Endothelial cell of umbilical vein (primary cell): ENCODE measurements around the gene RNASEH2A. TPM values are rescaled to one million over a fixed set of nuclear protein-coding genes. Genes with fewer than 3 reads are reported as not detected.

Source experiments
- BruUV-seq: library from RNA; stranded (reverse); fragments of 400-500 nt; replicated peaks from 2 replicates; lab custom pipeline; 2021; lab: Mats Ljungman, UMichigan
- CTCF ChIA-PET: fragments of 300-600, 350-600 bp; sonication (Branson Sonifier 250); formaldehyde crosslinking; loops from one replicate; lab custom pipeline; 2021; ENCODE audit warnings: antibody characterized with exemption, inconsistent platforms; lab: Charles Lee
- POLR2A ChIA-PET: fragments of 300-600, 350-600 bp; sonication (Branson Sonifier 250); formaldehyde crosslinking; loops from one replicate; lab custom pipeline; 2021; ENCODE audit warnings: antibody characterized with exemption, inconsistent platforms; lab: Charles Lee
- DNase-seq: peaks from one replicate; pipeline ENCODE4 v3.0.0-alpha.2; 2011; ENCODE audit warnings: low read depth, low spot score
- FAIRE-seq: peaks from 2 replicates; lab custom pipeline; 2011; peaks lifted over from hg19 to GRCh38; lab: Jason Lieb, UNC
- H2AFZ ChIP-seq: 2 replicates; pipeline ENCODE4 v1.6.0; 2012; ENCODE audit warnings: low read depth, low read length, control low read depth, inconsistent platforms
- H3K27ac ChIP-seq: 2 replicates; pipeline ENCODE4 v1.5.1; 2011; ENCODE audit warnings: low read depth, mild to moderate bottlenecking, control low read depth, low read length, moderate library complexity; ENCODE audit not compliant: insufficient read depth
- H3K27me3 ChIP-seq, 2 experiments: 2 replicates each; pipeline versions ENCODE4 v1.6.0 to v1.6.1; 2011; ENCODE audit warnings: low read length in 2 of 2, mixed read lengths in 1 of 2; ENCODE audit not compliant: control insufficient read depth in 2 of 2, insufficient read depth in 2 of 2
- H3K36me3 ChIP-seq, 2 experiments: 2 replicates in 1 of 2; 3 replicates in 1 of 2; pipeline ENCODE4 v1.5.1; 2011; ENCODE audit warnings: low read length in 2 of 2, mild to moderate bottlenecking in 1 of 2, moderate library complexity in 1 of 2; ENCODE audit not compliant: control insufficient read depth in 2 of 2, insufficient read depth in 2 of 2; ENCODE audit errors: extremely low read depth in 1 of 2
- H3K4me1 ChIP-seq: 3 replicates; pipeline ENCODE4 v1.5.1; 2011; ENCODE audit warnings: mild to moderate bottlenecking, low read length; ENCODE audit not compliant: control insufficient read depth, insufficient read depth; ENCODE audit errors: extremely low read depth
- H3K4me2 ChIP-seq: 2 replicates; pipeline ENCODE4 v1.6.1; 2011; ENCODE audit warnings: low read length, control low read depth, mixed read lengths; ENCODE audit not compliant: insufficient read depth
- H3K4me3 ChIP-seq, 3 experiments: fragments of 200-600 bp in 1 of 3; sonication (generic), shearing (Covaris generic) in 1 of 3; replicated peaks in 1 of 3; 2 replicates each; pipeline ENCODE4 v1.5.1; 2011 to 2016; ENCODE audit warnings: control low read depth in 3 of 3, low read length in 3 of 3, mild to moderate bottlenecking in 2 of 3, inconsistent platforms in 1 of 3, low read depth in 1 of 3, moderate library complexity in 1 of 3; ENCODE audit not compliant: insufficient read depth in 1 of 3
- H3K79me2 ChIP-seq: 2 replicates; pipeline ENCODE4 v1.6.0; 2012; ENCODE audit warnings: low read length, inconsistent platforms; ENCODE audit not compliant: control insufficient read depth, insufficient read depth
- H3K9ac ChIP-seq: replicated peaks from 2 replicates; pipeline ENCODE3; 2011; ENCODE audit warnings: low read length, control low read depth; ENCODE audit not compliant: insufficient read depth; ENCODE audit errors: extremely low read depth
- H3K9me1 ChIP-seq: replicated peaks from 3 replicates; pipeline ENCODE4 v1.6.0; 2011; ENCODE audit warnings: mild to moderate bottlenecking, low read length; ENCODE audit not compliant: control insufficient read depth, insufficient read depth; ENCODE audit errors: extremely low read depth
- H3K9me3 ChIP-seq: replicated peaks from 2 replicates; pipeline ENCODE4 v1.5.1; 2012; ENCODE audit warnings: low read length, inconsistent platforms; ENCODE audit not compliant: control insufficient read depth, insufficient read depth
- H4K20me1 ChIP-seq: replicated peaks from 2 replicates; pipeline ENCODE3; 2011; ENCODE audit warnings: mild to moderate bottlenecking, low read length; ENCODE audit not compliant: control insufficient read depth, insufficient read depth; ENCODE audit errors: extremely low read depth
- EZH2 ChIP-seq: IDR thresholded peaks from 2 replicates; pipeline ENCODE4 v1.6.1; 2012; ENCODE audit warnings: borderline replicate concordance, low read depth, mild to moderate bottlenecking, moderate library complexity, low read length, inconsistent platforms; ENCODE audit not compliant: severe bottlenecking
- FOS ChIP-seq: IDR thresholded peaks from 2 replicates; pipeline ENCODE4 v1.6.1; 2011; ENCODE audit warnings: mild to moderate bottlenecking, low read length, moderate library complexity, borderline replicate concordance; ENCODE audit not compliant: insufficient read depth
- GATA2 ChIP-seq: IDR thresholded peaks from 2 replicates; pipeline ENCODE4 v1.7.0; 2011; ENCODE audit warnings: low read depth, mild to moderate bottlenecking, moderate library complexity, mixed read lengths, low read length; ENCODE audit not compliant: insufficient read length, insufficient read depth
- JUN ChIP-seq: IDR thresholded peaks from 2 replicates; pipeline ENCODE4 v1.6.1; 2011; ENCODE audit warnings: borderline replicate concordance, low read depth; ENCODE audit not compliant: insufficient read length, insufficient read depth
- MYC ChIP-seq: IDR thresholded peaks from one replicate; pipeline ENCODE4 v1.6.1; 2011; ENCODE audit warnings: mild to moderate bottlenecking, low read depth, low read length
- POLR2A ChIP-seq: IDR thresholded peaks from 2 replicates; pipeline ENCODE4 v1.6.1; 2012; ENCODE audit warnings: low read depth, mild to moderate bottlenecking, control low read depth, low read length
- POLR2AphosphoS5 ChIP-seq: IDR thresholded peaks from 2 replicates; pipeline ENCODE4 v1.6.1; 2012; ENCODE audit warnings: low read depth, mild to moderate bottlenecking, control low read depth, low read length, moderate library complexity; ENCODE audit not compliant: insufficient read depth
- dilution Hi-C: fragments of 300-500 bp; cut with MboI; formaldehyde crosslinking; loops from one replicate; pipeline ENCODE4 v1.15.0; 2019; ENCODE audit warnings: low sequenced_read_pairs; ENCODE audit not compliant: extremely low pct_ligation_motif_present
- intact Hi-C: fragments of 100-400 bp; cut with micrococcal nuclease; formaldehyde crosslinking; loops from one replicate; pipeline ENCODE4 v1.10.0; 2022
- polyA plus RNA-seq, 4 experiments: library from polyadenylated mRNA; depleted of rRNA in 3 of 4; stranded (reverse) in 3 of 4; unstranded in 1 of 4; fragments of >200 nt; gene quantifications; 2 replicates each; pipeline versions ENCODE4 v1.2.1 to v1.2.3, GENCODE V29; 2011 to 2012; ENCODE audit warnings: missing spikeins in 1 of 4
- total RNA-seq: library from RNA; stranded (reverse); gene quantifications from 2 replicates; pipeline ENCODE4 v1.2.3, GENCODE V29; 2021
- TF ChIP-seq, protein P1 (sequence below): IDR thresholded peaks from 2 replicates; pipeline ENCODE4 v1.6.1; 2011; ENCODE audit not compliant: insufficient read depth, insufficient read length
- TF ChIP-seq, protein P2 (sequence below), 2 donors: IDR thresholded peaks; 1 replicate in 1 of 2; 2 replicates in 1 of 2; pipeline ENCODE4 v1.5.1; 2011; ENCODE audit warnings: low read length in 2 of 2, mild to moderate bottlenecking in 2 of 2, moderate library complexity in 2 of 2, control low read depth in 1 of 2, inconsistent platforms in 1 of 2, low read depth in 1 of 2; ENCODE audit not compliant: insufficient read depth in 1 of 2; ENCODE audit errors: extremely low read depth in 1 of 2

RNASEH2A gene
- total and polyA plus RNA-seq, 2 donors (not counting 3 experiments of a cell fraction or from before 2014, with no cell fraction given): 25.6 to 45.4 TPM

DNA sequence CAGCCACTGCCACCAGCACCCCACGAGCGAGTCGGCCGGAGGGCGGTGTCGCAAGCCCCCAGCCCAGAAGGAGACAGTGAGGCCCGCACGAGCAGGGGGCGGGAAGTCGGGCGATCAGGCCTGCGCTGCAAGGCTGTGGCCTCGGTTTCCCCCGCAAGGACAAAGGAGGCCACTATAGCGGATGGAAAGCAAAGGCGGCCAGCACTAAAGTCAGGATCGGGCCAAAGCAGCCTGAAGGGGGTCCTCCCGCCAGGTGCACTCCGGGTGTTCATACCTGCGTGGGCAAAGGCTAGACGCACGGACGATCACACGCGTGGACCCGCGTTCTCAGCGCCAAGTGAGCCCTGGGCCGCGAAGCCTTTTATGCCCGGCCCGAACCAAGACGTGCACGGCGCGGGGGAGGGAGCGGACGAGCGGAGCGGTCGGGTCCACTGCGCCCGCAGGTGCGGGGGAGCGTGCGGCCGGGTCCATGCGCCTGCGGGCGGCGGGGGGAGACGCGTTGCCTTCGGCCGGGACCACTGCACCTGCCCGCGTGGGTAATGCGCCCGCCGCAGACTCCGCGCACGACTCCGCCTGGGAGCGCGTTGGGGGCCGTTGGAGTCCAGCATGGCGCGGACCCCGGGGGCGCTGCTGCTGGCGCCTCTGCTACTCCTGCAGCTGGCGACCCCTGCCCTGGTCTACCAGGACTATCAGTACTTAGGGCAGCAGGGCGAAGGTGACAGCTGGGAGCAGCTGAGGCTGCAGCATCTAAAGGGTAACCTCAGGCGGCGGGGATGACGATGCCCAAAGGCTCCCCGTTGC is 4.7 kb upstream of the RNASEH2A start, which contains the start of the genes PRDX2 and THSD8:
TSS of gene PRDX2 (minus strand) at position 335 of the 801 bp plus-strand sequence. CDS start 539 bp downstream, outside the sequence.
TSS of gene THSD8 (plus strand) at position 604 of the 801 bp plus-strand sequence. CDS start at position 607, 3 bp downstream.
- CTCF ChIA-PET: interaction anchor here (1.0 to 13.8 kb wide), 4 partner anchors 18 to 46 kb away, joined by 3 to 524 read pairs (median 208); partner anchors contain the start of gene HOOK2
- POLR2A ChIA-PET: interaction anchor here (0.6 to 1.4 kb wide), 3 partner anchors 10 to 62 kb away, joined by 3 to 5 read pairs (median 4); partner anchors contain the start of gene JUNB
- H3K9me3 ChIP-seq: no peaks in the 10 kb centered on the region
- intact Hi-C loops (loop anchor here (2.0 kb wide), 1 partner anchor 45 kb away; no protein-coding TSS in a partner anchor), dilution Hi-C loops (no loop called here)
- TF ChIP-seq MYC (no peak), JUN (no peak), POLR2AphosphoS5 (peak; percentile 98), EZH2 (no peak), FOS (no peak), POLR2A (peak; percentile 99), GATA2 (no peak)
- TF ChIP-seq, protein P1, sequence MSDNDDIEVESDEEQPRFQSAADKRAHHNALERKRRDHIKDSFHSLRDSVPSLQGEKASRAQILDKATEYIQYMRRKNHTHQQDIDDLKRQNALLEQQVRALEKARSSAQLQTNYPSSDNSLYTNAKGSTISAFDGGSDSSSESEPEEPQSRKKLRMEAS: no peak
- TF ChIP-seq, protein P2, sequence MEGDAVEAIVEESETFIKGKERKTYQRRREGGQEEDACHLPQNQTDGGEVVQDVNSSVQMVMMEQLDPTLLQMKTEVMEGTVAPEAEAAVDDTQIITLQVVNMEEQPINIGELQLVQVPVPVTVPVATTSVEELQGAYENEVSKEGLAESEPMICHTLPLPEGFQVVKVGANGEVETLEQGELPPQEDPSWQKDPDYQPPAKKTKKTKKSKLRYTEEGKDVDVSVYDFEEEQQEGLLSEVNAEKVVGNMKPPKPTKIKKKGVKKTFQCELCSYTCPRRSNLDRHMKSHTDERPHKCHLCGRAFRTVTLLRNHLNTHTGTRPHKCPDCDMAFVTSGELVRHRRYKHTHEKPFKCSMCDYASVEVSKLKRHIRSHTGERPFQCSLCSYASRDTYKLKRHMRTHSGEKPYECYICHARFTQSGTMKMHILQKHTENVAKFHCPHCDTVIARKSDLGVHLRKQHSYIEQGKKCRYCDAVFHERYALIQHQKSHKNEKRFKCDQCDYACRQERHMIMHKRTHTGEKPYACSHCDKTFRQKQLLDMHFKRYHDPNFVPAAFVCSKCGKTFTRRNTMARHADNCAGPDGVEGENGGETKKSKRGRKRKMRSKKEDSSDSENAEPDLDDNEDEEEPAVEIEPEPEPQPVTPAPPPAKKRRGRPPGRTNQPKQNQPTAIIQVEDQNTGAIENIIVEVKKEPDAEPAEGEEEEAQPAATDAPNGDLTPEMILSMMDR (IDR thresholded peaks at IDR 0.05; ENCODE audit: extremely low read depth in 1 of 2, insufficient read depth in 1 of 2, low read depth in 1 of 2, low read length in 2 of 2): peak in 1 of 2 donors; percentile 9
- H3K27me3 ChIP-seq: no peaks in the 10 kb centered on the region
- H4K20me1 ChIP-seq: no peaks in the 10 kb centered on the region
- peak; percentile 89 for FAIRE-seq
- H3K4me3 ChIP-seq: peak within 1 kb of the TSS; percentile 40 to 72 (median 64)
- no TSS peak for BruUV-seq
- peaks cover 0 to 12% of the 10 kb centered on the region in 2 experiments for H3K36me3 ChIP-seq
- no peaks in the 10 kb centered on the region for H3K9me1 ChIP-seq
- H3K9ac ChIP-seq: peak within 1 kb of the TSS; percentile 57
- no peak within 1 kb of the TSS for H3K27ac ChIP-seq
- peak; percentile 75 for DNase-seq
- peaks cover 14% of the 10 kb centered on the region for H3K79me2 ChIP-seq
- H2AFZ ChIP-seq: peak within 1 kb of the TSS; percentile 63
- H3K4me2 ChIP-seq: peak within 1 kb of the TSS; percentile 68
- H3K4me1 ChIP-seq: peaks cover 15% of the 10 kb centered on the region
